Neural cell (in vitro differentiated cells): Measurements from ENCODE around the gene SLFN14.

ENCODE experiments used
- EZH2 ChIP-seq: fragments of 200-600, 300-800 bp; shearing (Covaris generic), sonication (generic); IDR thresholded peaks from 2 replicates; pipeline ENCODE4 v1.6.1; 2014; ENCODE audit warnings: antibody characterized with exemption, low read length, borderline replicate concordance, mild to moderate bottlenecking; ENCODE audit not compliant: insufficient read depth, poor library complexity, severe bottlenecking
- POLR2AphosphoS5 ChIP-seq: IDR thresholded peaks from 2 replicates; pipeline ENCODE4 v1.6.1; 2012
- RAD21 ChIP-seq: fragments of 450-650 bp; conservative IDR thresholded peaks from 2 replicates; pipeline ENCODE4 v1.6.1; 2014; ENCODE audit warnings: antibody characterized with exemption, mild to moderate bottlenecking, moderate library complexity
- TF ChIP-seq, protein P1 (sequence below): fragments of 450-650 bp; IDR thresholded peaks from 2 replicates; pipeline ENCODE4 v1.5.1; 2014; ENCODE audit warnings: antibody characterized with exemption, mild to moderate bottlenecking, moderate library complexity; ENCODE audit not compliant: poor library complexity, severe bottlenecking

DNA sequence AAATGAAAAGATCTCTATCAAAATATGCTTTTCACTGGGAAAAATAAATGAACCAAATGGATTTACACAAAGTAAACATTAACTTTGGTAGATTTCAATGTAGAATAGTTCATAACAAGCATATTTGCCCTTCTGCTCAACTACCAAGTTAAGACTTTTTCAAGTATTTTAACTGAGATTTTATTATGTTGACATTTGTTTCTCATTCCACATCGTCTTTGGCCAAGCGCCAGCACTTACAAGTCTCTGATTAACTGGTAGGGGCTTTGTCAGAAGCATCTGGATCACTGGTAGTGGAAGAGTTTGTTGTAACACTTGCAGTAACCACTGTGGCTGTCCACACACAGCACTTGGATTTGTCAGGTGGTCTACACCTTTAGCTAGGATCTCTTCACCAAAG lies 46.1 kb downstream of the SLFN14 start:
- TF ChIP-seq EZH2: no peak
- no peak for TF ChIP-seq POLR2AphosphoS5
- TF ChIP-seq, protein P1, sequence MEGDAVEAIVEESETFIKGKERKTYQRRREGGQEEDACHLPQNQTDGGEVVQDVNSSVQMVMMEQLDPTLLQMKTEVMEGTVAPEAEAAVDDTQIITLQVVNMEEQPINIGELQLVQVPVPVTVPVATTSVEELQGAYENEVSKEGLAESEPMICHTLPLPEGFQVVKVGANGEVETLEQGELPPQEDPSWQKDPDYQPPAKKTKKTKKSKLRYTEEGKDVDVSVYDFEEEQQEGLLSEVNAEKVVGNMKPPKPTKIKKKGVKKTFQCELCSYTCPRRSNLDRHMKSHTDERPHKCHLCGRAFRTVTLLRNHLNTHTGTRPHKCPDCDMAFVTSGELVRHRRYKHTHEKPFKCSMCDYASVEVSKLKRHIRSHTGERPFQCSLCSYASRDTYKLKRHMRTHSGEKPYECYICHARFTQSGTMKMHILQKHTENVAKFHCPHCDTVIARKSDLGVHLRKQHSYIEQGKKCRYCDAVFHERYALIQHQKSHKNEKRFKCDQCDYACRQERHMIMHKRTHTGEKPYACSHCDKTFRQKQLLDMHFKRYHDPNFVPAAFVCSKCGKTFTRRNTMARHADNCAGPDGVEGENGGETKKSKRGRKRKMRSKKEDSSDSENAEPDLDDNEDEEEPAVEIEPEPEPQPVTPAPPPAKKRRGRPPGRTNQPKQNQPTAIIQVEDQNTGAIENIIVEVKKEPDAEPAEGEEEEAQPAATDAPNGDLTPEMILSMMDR: no peak
- TF ChIP-seq RAD21: no peak
